Prostate gland (tissue), 2 donors: ENCODE data around the gene GDPD4. TPM values are rescaled to one million over a fixed set of nuclear protein-coding genes. Genes with fewer than 3 reads are reported as not detected.

Source experiments
- DNase-seq: peaks from one replicate; pipeline ENCODE4 v3.0.0-alpha.2; 2019; ENCODE audit warnings: low spot score
- H3K27ac ChIP-seq, 2 donors: fragments of 200-600 bp; sonication (generic); 2 replicates each; pipeline ENCODE4 v1.5.1; 2017 to 2019
- H3K27me3 ChIP-seq: fragments of 200-600 bp; sonication (generic); replicated peaks from 2 replicates; pipeline ENCODE4 v1.5.1; 2019; ENCODE audit not compliant: insufficient read depth
- H3K36me3 ChIP-seq, 2 donors: fragments of 200-600 bp; sonication (generic); 1 replicate in 1 of 2; 2 replicates in 1 of 2; pipeline versions ENCODE4 v1.5.1 to v1.8.1; 2017 to 2019
- H3K4me1 ChIP-seq: fragments of 200-600 bp; sonication (generic); replicated peaks from 2 replicates; pipeline ENCODE4 v1.5.1; 2019
- H3K4me3 ChIP-seq, 2 donors: fragments of 200-600 bp; sonication (generic); 2 replicates each; pipeline ENCODE4 v1.5.1; 2017 to 2019
- H3K9me3 ChIP-seq: fragments of 200-600 bp; sonication (generic); 2 replicates; pipeline ENCODE4 v1.5.1; 2017
- CTCF ChIP-seq, 4 experiments: fragments of 200-600 bp in 2 of 4; fragments of 450-650 bp in 2 of 4; sonication (generic) in 2 of 4; IDR thresholded peaks; 1 replicate in 3 of 4; 2 replicates in 1 of 4; pipeline ENCODE4 v1.5.1; 2016 to 2019; ENCODE audit warnings: antibody characterized with exemption in 4 of 4, mild to moderate bottlenecking in 2 of 4, moderate library complexity in 2 of 4
- POLR2A ChIP-seq: fragments of 450-650 bp; IDR thresholded peaks from one replicate; pipeline ENCODE4 v1.6.1; 2016; ENCODE audit warnings: antibody characterized with exemption, mild to moderate bottlenecking
- POLR2AphosphoS5 ChIP-seq: sonication (generic); formaldehyde crosslinking; IDR thresholded peaks from one replicate; pipeline ENCODE4 v1.6.1; 2017; ENCODE audit warnings: antibody characterized with exemption
- WGBS: methylation state at CpG from one replicate; pipeline ENCODE4 v1.1.5; 2018; 5-methylcytosine and 5-hydroxymethylcytosine counted together
- intact Hi-C: fragments of 100-400 bp; cut with DNase I; formaldehyde crosslinking; loops from one replicate; pipeline ENCODE4 v1.14.2; 2022
- total RNA-seq, 2 donors: library from RNA; depleted of rRNA; stranded (reverse); fragments of >200 nt; gene quantifications; one replicate each; pipeline ENCODE4 v1.1.0, GENCODE V29; 2016

The GDPD4 gene
- total RNA-seq, 2 donors from 2014 or later, result 7.4 TPM; not detected in 1

- H3K4me3 ChIP-seq, result no peak overlapping the region
- no peaks in the 10 kb centered on the region for H3K36me3 ChIP-seq
- no peaks in the 10 kb centered on the region for H3K27me3 ChIP-seq
- H3K9me3 ChIP-seq, result no peaks in the 10 kb centered on the region
- no peak for DNase-seq
- no peaks in the 10 kb centered on the region for H3K4me1 ChIP-seq
- TF ChIP-seq CTCF (IDR thresholded peaks at IDR 0.05) (no peak), POLR2A (no peak), POLR2AphosphoS5 (no peak)
- intact Hi-C loops, result no loop called here
- 86% methylated on average over 3 of the region's 3 CpGs for WGBS
- no peak overlapping the region for H3K27ac ChIP-seq
Observed at GRCh38 chr11:77252555-77253270, 48.8 kb downstream of the GDPD4 start.

- no peak overlapping the region for H3K4me3 ChIP-seq
- H3K27me3 ChIP-seq, result no peaks in the 10 kb centered on the region
- TF ChIP-seq CTCF (IDR thresholded peaks at IDR 0.05) (no peak), POLR2AphosphoS5 (no peak), POLR2A (no peak)
- intact Hi-C loops, result no loop called here
- no peaks in the 10 kb centered on the region for H3K4me1 ChIP-seq
- 96% methylated on average over 1 of the region's 1 CpG for WGBS
- DNase-seq, result no peak
- H3K27ac ChIP-seq, result no peak overlapping the region
- H3K9me3 ChIP-seq, result no peaks in the 10 kb centered on the region
- no peaks in the 10 kb centered on the region for H3K36me3 ChIP-seq
Observed at GRCh38 chr11:77250881-77251640, 50.4 kb downstream of the GDPD4 start.

- 76% methylated on average over 3 of the region's 3 CpGs for WGBS
Observed at GRCh38 chr11:77249427-77249826, 52.1 kb downstream of the GDPD4 start.

GRCh38 chr11:77244277-77245027 lies 57.0 kb downstream of the GDPD4 start:
- TF ChIP-seq CTCF (IDR thresholded peaks at IDR 0.05), result no peak
- no peak for TF ChIP-seq POLR2A
- TF ChIP-seq POLR2AphosphoS5, result no peak
- DNase-seq, result no peak
- no peak overlapping the region for H3K27ac ChIP-seq

More at GRCh38 chr11:77249427-77249826, 52.1 kb downstream of the GDPD4 start:
- Histone ChIP-seq H3K9me3 (no peaks in the 10 kb centered on the region), H3K27ac (no peak overlapping the region), H3K4me3 (no peak overlapping the region), H3K27me3 (no peaks in the 10 kb centered on the region), H3K36me3 (no peaks in the 10 kb centered on the region), H3K4me1 (no peaks in the 10 kb centered on the region)
- no peak for DNase-seq
- no peak for TF ChIP-seq POLR2A
- no peak for TF ChIP-seq POLR2AphosphoS5
- TF ChIP-seq CTCF (IDR thresholded peaks at IDR 0.05), result no peak
- intact Hi-C loops, result no loop called here

More at GRCh38 chr11:77244277-77245027, 57.0 kb downstream of the GDPD4 start:
- Histone ChIP-seq H3K9me3 (no peaks in the 10 kb centered on the region), H3K27me3 (no peaks in the 10 kb centered on the region), H3K36me3 (no peaks in the 10 kb centered on the region), H3K4me3 (no peak overlapping the region), H3K4me1 (no peaks in the 10 kb centered on the region)
- WGBS, result 68% methylated on average over 7 of the region's 7 CpGs
- intact Hi-C loops, result no loop called here
